Esophagus squamous epithelium (tissue), 4 donors: Measurements from ENCODE around the gene SLC38A1.

Experiments used
- CTCF ChIP-seq, 6 experiments: fragments of 450-650 bp in 4 of 6; fragments of 200-600 bp in 2 of 6; sonication (generic) in 2 of 6; IDR thresholded peaks; one replicate each; pipeline ENCODE4 v1.5.1; 2016 to 2019; ENCODE audit warnings: antibody characterized with exemption in 6 of 6, mild to moderate bottlenecking in 4 of 6, moderate library complexity in 4 of 6
- POLR2A ChIP-seq, 4 donors: fragments of 450-650 bp; IDR thresholded peaks; one replicate each; pipeline ENCODE4 v1.6.1; 2017; ENCODE audit warnings: antibody characterized with exemption in 4 of 4, mild to moderate bottlenecking in 4 of 4, moderate library complexity in 3 of 4

- TF ChIP-seq POLR2A (IDR thresholded peaks at IDR 0.05): no peak
- TF ChIP-seq CTCF (IDR thresholded peaks at IDR 0.05): no peak
These were observed 94.7 kb downstream of the SLC38A1 start for GRCh38 chr12:46174061-46174662.
